ENCODE results near the gene FZD10. TPM values are rescaled to one million over a fixed set of nuclear protein-coding genes. Genes with fewer than 3 reads are reported as not detected.

The FZD10 gene
- total and polyA plus RNA-seq, 2 experiments from 2014 or later: 0.11 to 0.45 TPM

- TF ChIP-seq ZNF462 (CRISPR knock-in tag; IDR thresholded peaks at IDR 0.05): no peak
- no peak for TF ChIP-seq EZH2phosphoT487 (IDR thresholded peaks at IDR 0.05; ENCODE audit: unreplicated experiment)
- TF ChIP-seq CREB1 (CRISPR knock-in tag; IDR thresholded peaks at IDR 0.05; ENCODE audit: low read depth): no peak
- TF ChIP-seq ETS1 (IDR thresholded peaks at IDR 0.05): no peak
- no peak for TF ChIP-seq EZH2 (IDR thresholded peaks at IDR 0.05; ENCODE audit: low read depth, unreplicated experiment)
- no peak for TF ChIP-seq POLR2AphosphoS5 (IDR thresholded peaks at IDR 0.05; ENCODE audit: low read depth)
- no peak for TF ChIP-seq NANOG (IDR thresholded peaks at IDR 0.05; ENCODE audit: borderline replicate concordance)
- no peak for TF ChIP-seq STAT1 (IDR thresholded peaks at IDR 0.05; ENCODE audit: unreplicated experiment)
Observed at GRCh38 chr12:130169924-130170323, 7.7 kb downstream of the FZD10 start (continued).

GRCh38 chr12:130170611-130171010, 8.3 kb downstream of the FZD10 start:
- peaks cover 57% of the 10 kb centered on the region for H3K36me3 Mint-ChIP-seq (ENCODE audit: low read depth)
- no peak for ATAC-seq
- H3K4me3 Mint-ChIP-seq: no peak overlapping the region
- no peak overlapping the region for H3K27ac Mint-ChIP-seq
- Histone ChIP-seq H4K20me1 (replicated peaks; ENCODE audit: insufficient read depth) (no peaks in the 10 kb centered on the region; the same call in 1 of the 2 replicates), H3K79me2 (replicated peaks; ENCODE audit: insufficient read depth) (no peaks in the 10 kb centered on the region), H3K4me1 (ENCODE audit: insufficient read depth) (peaks cover 5% of the 10 kb centered on the region), H3K9me2 (ENCODE audit: insufficient read depth) (no peaks in the 10 kb centered on the region), H3K27me3 (ENCODE audit: insufficient read depth) (peaks cover 85% of the 10 kb centered on the region), H2AFZ (no peak overlapping the region), H3K4me3 (no peak overlapping the region), H3K27ac (ENCODE audit: low read depth) (no peak overlapping the region), H3F3A (replicated peaks; ENCODE audit: low read depth) (no peaks in the 10 kb centered on the region), H3K4me2 (no peak overlapping the region), H3K36me3 (ENCODE audit: insufficient read depth) (0 out of 2 replicates have a peak, but pooled peaks cover 3% of the 10 kb centered on the region)
- no peaks in the 10 kb centered on the region for H3K4me1 Mint-ChIP-seq
- H3K9me3 Mint-ChIP-seq: peaks cover 97% of the 10 kb centered on the region
- no peak for DNase-seq (ENCODE audit: low spot score)
- H3K27me3 Mint-ChIP-seq (ENCODE audit: insufficient read depth, low read depth, poor library complexity): peaks cover 2% of the 10 kb centered on the region
- TF ChIP-seq ZNF331 (CRISPR knock-in tag; IDR thresholded peaks at IDR 0.05; ENCODE audit: low read depth) (no peak), REST (IDR thresholded peaks at IDR 0.05; ENCODE audit: unreplicated experiment) (no peak), ZNF114 (CRISPR knock-in tag; IDR thresholded peaks at IDR 0.05) (no peak), JUNB (IDR thresholded peaks at IDR 0.05; ENCODE audit: unreplicated experiment) (no peak), ETS1 (IDR thresholded peaks at IDR 0.05) (no peak), EZH2phosphoT487 (IDR thresholded peaks at IDR 0.05; ENCODE audit: unreplicated experiment) (no peak), EZH2 (IDR thresholded peaks at IDR 0.05; ENCODE audit: low read depth, unreplicated experiment) (no peak)

Measured in GM23338 (cell line).